GM21367 (cell line): ENCODE results near the gene TAMALIN.
A peak's percentile ranks its signal among the peaks of the same experiment; 100 is the strongest.

Source experiments
- ATAC-seq: cut with Tn5 transposase; IDR thresholded peaks from one replicate; pipeline ENCODE4 v1.9.1; 2021; ENCODE audit not compliant: unreplicated experiment

Gene TAMALIN

DNA sequence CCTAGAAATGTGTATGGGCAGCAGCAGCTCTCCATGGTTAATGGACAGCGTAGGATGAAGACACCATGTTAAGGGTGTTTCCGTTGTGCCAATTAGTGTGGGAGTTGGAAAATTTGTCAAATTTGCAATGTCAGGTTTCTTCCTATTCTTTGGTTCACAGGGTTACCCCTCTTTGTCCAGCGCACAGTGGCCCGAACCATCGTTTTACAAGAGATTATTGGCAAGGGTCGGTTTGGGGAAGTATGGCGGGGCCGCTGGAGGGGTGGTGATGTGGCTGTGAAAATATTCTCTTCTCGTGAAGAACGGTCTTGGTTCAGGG, 26.0 kb upstream of the TAMALIN start:
- ATAC-seq, result no peak

DNA sequence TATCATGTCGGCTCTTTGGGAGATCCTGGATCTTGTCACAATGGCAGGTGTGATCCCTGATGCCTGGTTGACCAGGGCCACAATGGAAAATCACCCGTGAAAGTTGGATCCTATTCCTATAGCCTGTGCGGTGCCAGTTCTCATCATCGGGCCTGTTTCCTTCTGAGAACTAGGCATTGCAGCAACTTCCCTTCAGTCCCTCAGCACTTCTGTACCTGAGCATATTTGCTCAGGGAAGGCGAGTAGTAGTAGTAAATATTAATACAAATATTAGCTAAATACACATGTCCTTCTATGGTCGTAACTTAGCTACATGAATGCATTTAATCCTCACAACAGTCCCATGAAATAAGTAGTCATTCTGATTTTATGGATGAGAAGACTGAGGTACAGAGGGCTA, 22.1 kb upstream of the TAMALIN start:
- ATAC-seq, result no peak

DNA sequence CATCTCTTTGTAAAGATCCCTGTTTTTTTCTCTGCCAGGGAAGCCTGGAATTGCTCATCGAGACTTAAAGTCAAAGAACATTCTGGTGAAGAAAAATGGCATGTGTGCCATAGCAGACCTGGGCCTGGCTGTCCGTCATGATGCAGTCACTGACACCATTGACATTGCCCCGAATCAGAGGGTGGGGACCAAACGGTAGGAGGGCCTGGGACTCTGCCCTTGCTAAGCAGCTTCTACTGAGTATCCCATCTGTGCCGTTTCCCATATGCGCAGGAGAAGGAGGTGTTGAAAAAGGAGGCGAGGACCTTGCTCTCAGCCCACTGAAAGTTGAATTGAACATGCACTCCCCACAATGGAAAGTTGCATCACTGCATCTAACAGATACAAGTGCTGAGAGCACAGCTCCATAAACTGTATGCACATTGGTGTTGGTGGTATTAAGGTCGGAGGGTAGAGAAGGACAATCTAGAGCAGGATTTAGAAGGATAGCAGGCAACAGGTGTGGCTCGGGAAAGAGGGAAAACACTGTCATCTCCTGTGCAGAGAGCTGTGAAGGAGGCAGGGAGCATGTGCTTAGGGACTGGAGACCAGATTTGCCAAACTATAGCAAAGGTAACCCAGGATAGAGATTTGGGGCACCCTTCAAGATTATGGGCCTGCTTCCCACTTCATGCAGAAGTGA, 21.5 kb upstream of the TAMALIN start:
- no peak for ATAC-seq

DNA sequence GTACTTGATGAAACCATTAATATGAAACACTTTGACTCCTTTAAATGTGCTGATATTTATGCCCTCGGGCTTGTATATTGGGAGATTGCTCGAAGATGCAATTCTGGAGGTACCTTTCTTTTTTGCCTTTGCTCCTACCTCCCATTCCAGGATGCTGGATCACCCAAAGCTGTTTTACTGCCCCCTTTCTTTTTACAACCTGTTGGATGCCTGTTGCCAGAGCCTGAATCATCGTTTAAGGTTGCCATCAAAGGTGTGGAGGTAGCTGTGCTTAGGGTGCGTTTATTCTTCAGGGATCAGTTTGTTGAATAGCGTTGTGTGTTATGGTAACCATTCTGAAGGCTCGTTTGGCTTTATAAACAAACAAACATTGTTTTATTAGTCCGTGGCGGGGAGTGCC, 19.9 kb upstream of the TAMALIN start:
- no peak for ATAC-seq

DNA sequence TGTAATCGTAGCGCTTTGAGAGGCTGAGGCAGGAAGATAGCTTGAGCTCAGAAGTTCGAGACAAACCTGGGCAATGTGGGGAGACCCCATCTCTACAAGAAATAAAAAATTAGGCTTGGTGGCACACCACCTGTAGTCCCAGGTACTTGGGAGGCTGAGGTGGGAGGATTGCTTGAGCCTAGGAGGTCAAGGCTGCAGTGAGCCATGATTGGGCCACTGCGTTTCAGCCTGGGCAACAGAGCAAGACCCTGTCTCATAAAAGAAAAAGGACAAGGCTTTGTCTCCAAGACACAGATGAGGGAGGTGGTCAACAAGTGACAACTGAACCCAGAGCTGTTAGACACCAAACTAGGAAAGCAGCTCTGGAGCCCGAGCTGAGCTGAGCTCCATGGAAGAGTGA, 14.5 kb upstream of the TAMALIN start:
- ATAC-seq, result no peak

DNA sequence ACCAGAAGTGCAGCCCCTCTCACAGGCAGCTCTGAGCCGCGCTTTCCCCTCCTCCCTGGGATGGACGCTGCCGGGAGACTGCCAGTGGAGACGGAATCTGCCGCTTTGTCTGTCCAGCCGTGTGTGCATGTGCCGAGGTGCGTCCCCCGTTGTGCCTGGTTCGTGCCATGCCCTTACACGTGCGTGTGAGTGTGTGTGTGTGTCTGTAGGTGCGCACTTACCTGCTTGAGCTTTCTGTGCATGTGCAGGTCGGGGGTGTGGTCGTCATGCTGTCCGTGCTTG, 12.3 kb upstream of the TAMALIN start:
- no peak for ATAC-seq

DNA sequence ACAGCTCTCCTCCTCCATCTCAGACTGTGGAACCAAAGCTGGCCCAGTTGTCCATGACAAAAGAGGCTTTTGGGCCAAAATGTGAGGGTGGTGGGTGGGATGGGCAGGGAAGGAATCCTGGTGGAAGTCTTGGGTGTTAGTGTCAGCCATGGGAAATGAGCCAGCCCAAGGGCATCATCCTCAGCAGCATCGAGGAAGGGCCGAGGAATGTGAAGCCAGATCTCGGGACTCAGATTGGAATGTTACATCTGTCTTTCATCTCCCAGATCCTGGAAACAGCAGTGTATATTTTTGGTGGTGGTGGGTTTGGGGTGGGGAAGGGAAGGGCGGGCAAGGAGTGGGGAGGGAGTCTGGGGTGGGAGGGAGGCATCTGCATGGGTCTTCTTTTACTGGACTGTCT, 11.8 kb upstream of the TAMALIN start:
- no peak for ATAC-seq

DNA sequence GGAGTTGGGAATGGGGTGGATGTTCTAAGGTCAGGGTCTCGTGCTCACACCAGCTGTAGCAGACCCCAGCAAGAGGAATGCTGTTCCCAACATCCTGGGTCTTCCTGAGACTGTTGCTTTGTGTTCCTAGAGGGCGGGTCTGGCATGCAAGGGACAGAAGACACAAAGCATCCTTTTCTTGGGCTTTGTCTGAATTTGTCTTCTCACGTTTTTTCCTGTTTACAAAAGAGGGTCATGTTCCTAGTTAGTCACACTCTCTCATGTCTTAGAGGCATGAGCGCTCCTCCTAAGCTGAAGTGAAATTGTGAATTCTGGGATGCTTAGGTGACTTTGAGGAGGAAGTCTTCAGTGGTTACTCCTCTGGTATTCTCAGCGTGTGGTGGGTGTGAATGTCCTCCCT, 9.6 kb upstream of the TAMALIN start:
- ATAC-seq, result no peak

DNA sequence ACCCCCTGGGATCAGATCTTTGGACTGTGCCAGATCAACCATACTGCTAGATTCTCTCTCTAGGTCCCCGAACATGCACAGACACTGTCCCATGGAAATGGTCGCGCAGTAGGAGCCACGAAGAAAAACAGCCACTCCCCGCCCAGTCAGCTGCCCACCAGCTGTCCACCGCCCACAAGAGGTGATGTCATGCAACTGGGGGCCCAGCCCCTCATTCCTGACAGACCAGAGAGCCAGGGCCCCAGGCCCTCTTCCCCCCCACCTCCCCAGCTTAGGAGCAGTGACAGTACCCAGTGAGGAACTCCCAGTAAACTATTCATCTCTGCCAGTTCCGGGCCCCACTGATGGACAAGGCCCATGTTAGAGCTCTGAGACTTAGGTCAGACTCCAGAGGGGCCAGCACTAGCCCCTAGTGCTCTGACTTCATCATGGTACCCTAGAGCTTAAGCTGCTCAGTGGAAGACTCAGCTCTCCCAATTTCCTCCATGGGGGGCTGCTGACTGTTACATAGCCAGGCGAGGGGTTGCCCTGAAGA, 3.7 kb upstream of the TAMALIN start:
- no peak for ATAC-seq

DNA sequence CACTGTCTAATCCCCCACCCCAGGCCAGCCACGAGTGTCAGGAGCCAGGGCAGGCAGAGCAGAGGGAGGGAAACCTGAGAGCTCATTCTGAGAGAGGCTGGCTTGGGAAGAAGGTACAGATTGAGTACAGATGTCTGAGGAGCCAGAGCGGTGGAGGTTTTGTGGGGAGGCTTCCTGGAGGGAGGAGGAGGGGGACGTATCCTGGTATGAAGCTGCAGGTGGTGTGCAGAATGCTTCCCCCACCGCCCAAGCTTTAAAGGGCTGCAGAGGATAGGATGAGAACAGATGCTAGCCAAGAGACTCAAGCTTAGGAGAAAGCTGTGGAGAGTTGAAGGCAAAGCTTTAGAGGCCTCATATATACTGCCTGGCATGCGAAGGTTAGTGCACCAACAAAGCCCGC, 3.2 kb upstream of the TAMALIN start:
- no peak for ATAC-seq

DNA sequence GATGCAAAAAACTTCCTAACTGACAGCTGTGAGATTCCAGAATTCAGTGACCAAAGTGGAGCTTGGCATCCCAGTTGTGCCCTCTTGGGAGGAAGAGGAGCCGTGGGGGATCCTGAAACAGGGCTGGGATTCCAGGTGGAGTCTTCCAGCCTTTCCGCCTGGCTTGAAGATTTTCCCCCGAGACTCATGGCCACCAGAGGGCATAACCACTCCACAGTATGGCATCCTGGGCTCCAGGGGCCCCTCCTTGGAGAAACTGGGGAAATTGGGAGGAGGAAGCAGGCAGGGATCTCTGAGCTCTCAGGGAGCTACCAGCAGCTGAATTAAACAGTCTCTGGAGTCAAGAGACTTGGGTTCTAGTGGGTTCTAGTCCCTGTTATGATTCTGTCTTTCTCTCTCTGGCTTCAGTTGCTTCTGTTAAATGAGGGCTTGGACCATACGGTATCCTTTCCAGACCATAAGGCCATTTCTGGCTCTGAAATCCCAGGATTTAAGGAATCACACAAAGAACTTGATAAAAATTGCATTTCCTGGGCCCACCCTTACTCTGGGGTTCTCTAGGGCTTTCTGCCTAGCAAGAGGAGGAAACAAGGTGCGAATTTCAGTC, 2.6 kb upstream of the TAMALIN start:
- no peak for ATAC-seq

DNA sequence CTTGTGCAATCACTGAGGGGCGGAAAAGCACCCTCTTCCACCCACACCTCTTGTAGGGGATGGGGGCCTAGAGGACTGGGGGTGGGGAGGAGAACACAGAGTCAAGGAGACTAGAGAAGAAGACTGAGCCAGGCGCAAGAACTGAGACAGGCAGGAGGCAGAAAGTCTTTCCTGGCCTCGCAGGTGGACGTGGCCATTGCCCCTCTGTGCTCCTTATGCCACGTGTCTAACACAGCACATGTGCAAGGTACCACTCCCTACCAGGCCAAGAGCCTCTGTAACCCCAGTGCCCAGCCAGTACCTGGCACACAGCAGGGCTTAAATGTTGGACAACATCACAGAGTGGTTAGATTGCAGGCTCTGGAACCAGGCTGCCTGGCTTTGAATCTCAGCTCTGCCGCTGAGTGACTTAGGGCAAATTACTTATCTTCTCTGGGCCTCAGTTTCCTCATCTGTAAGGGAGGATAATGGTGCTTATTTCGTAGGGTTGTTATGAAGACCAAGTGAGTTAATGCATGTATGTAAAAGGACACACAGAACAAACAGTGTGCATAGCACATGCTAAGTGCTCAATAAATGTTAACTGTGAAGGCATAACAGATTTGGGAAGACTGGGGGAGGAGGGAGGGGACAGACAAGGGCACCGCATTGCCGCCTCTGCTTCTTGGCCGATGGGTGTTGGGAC, 1.4 kb upstream of the TAMALIN start:
- ATAC-seq, result no peak

DNA sequence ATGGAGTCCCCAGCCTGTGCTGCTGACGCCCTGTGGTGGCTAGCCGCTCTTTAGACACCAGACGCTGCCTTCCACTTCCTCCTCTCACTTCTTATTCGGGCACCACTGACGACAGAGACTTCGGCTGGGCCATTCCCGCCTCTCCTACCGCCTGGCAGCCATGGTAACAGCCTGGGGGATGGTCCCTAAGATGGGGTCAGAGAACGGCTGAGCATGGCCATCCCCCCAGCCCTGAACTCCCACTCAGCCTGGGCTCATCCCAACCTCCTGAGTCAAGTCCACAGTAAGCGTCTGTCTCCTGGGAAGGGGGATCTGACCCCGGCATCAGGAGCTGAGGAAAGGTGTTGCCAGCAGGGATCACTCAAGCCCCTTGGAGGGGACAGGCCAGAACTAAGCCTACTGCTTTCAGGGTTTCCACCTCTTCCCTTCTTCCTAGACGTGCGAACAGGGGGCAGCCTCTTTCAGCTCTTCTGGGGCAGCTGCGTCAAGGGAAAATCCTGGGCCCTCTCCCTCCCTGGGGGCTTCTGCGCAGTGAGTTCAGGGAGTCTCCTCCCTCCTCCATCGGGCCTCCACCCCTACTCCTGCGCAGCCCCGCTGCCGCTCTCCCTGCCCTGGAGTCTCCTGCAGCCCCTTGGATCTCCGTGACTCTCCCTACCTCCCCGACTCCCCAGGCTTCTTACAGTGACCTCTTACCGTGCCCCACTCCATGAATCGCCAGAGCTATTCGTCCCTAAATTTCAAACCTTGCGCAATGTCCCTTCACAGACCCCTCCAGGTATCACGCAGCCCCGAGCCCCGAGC, 643 bp upstream of the TAMALIN start:
- peak; percentile 73 for ATAC-seq

DNA sequence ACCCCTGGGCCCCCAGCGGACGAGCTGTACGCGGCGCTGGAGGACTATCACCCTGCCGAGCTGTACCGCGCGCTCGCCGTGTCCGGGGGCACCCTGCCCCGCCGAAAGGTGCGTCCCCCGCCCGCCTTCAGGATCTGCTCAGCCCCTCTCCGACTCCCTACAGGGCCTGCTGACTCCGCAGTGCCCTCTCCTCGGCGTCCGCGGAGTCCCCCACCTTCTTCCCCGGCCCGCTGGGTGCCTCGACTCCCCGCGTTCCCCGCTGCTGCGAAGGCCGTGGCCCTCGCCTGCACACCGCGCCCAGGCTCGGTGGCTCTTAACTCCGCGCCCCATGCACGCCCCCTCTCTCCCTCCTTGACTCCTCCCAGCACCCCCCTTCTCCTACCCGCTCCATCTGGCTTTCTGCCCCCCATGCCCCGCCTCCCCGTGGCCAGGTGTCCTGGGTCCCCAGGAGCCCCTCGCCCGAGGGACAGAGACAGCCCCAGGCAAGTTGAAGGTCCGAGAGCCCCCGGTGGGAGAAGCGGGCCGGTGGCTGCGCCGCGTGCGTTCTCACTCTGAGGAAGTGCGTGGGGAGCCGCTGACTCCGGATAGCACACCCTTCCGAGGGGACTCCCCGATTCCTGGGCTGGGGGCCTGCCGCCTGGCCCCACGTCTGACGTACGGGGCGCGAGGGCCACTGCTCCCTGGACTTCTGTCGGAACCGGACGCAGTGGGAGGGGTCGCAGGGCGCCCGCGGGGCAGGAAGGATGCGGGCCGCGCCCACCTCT, 594 bp downstream of the TAMALIN start:
- no peak for ATAC-seq

DNA sequence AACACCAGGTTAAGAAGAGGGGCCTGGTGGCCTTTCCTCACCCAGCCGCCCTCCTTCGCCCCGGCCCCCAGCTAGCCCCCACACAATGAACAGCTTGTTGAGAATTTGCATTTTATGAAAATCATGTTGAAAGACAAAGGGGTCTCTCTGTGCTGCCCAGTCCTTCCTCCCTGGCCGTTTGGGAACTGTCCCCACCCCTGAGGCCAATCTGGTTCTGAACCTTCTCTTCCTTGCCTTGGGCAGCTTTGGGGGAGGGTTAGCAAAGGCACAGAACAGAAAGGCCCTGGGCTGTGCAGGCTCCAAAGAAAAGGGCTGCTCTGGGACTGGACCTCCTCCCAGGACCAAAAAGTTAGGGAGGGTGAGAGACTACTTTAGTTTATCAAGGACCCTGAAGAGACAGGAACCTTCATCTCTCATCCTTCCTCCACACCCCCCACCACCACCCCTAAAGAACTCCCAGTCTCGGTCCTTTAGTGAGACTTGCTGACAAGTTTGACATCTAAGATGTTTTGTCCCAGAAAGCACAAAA, 1.3 kb downstream of the TAMALIN start:
- no peak for ATAC-seq

DNA sequence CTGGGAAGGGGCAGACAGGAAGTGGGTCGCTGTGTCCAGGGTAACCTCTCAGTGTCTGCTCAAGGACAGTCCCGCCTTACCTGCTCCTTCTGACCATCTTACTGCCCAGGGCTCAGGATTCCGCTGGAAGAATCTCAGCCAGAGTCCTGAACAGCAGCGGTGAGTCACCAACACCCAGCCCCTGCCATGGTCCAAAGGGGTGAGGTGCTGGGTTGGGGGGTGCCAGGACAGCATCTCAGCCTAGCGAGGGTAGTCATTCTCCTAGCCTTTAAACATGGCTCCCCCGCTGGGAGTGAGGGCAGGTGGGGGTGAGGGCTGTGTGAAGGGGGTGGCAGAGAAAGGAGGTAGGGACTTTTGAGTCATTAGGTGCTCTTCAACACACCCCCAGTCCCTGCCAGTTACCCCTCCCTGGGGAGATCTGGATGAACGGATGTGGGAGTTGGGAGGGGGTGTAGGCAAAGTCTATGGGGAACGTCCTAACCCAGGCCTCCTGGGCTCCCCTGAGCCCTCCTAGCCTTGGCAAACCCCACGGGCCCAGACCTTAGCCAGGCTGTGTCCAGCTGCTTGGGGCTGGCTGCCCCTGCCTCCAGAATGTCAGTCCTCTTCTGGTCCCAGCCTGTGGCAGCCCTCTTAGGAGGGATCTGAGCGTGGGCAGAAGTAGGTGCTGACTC, 2.5 kb downstream of the TAMALIN start:
- no peak for ATAC-seq

DNA sequence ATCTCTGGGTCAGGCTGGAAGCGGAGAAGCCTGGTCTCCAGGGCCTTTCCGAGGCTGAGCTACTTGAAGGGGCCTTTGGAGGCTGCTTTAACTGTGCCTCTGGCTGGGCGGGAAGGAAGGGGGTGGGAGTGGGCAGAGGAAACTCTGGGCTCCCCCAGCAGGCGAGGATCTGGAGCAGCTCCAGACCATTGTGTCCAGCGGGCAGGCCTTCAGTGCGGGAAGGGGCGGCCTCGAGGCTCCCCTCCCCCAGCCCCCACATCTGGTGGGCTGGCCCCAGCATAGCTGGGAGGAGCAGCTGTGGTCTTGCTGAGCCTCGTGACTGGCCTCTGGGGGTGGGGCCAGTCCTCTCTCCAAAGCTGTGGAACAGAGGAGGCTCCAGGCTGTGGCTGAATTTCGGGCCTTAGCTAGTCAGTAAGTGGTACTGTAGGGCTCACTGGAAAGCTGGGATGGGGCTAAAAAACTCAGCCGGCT, 3.4 kb downstream of the TAMALIN start:
- ATAC-seq, result no peak

DNA sequence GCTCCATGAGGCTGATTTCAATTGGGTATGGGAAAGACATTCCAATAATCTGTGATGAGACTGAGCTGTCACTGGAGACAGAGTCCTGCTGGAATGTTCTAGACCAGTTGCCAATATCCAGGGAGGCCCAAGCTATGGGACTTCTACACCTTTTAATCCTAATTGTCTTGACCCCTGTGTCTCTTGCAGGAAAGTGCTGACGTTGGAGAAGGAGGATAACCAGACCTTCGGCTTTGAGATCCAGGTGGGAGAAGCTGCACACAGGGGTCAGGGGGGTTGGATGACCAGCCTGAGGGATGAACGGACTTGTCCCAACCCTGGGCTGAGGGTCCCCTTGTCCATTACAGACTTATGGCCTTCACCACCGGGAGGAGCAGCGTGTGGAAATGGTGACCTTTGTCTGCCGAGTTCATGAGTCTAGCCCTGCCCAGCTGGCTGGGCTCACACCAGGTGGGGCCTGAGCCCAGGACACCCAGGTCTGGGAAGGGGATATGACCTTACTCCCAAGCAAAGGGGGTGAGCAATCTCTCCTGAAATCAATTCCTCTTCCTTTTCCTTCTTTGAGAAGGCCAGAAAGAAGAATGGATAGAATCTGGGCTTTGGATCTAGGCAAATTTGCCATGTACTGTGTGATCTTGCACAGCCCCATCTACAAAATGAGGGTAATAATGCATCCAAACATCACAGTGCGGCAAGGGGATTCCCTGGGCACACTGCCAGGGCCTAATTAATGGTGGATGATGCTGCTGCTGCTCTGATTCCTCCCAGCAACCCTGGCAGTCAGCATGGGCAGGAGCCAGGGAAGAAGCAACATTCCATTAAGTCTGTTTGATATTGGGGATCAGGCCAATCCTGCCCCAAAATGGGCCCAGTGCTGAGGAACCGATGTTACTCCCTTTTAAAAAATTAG, 4.2 kb downstream of the TAMALIN start:
- no peak for ATAC-seq

DNA sequence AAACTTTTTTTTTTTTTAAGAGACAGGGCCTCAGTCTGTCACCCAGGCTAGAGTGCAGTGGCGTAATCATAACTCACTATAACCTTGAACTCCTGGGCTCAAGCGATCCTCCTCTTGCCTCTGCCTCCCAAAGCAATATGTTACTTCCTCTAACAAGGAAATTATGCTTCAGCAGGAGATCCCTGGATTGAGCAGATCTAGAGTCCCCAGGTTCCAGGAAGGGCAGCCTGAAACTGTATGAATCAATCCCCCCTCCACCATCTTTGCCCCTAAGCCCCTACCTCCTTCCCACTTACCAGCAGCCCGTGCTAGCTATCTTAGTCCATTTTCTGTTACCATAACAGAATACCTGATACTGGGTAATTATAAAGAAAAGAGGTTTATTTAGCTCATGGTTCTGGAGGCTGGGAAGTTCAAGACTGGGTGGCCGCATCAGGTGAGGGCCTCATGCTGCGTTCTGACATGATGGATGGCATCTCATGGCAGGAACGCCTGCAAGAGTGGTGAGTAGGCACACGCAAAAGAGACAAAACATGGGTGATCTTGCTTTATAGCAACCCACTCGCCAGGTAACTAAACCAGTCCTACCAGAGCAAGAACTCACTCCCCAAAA, 5.0 kb downstream of the TAMALIN start:
- no peak for ATAC-seq
